ENCODE results near the gene PGLYRP2.

PGLYRP2 gene

GRCh38 chr19:15453906-15454860 is 25.1 kb downstream of the PGLYRP2 start:
- DNase-seq = no peak

DNA sequence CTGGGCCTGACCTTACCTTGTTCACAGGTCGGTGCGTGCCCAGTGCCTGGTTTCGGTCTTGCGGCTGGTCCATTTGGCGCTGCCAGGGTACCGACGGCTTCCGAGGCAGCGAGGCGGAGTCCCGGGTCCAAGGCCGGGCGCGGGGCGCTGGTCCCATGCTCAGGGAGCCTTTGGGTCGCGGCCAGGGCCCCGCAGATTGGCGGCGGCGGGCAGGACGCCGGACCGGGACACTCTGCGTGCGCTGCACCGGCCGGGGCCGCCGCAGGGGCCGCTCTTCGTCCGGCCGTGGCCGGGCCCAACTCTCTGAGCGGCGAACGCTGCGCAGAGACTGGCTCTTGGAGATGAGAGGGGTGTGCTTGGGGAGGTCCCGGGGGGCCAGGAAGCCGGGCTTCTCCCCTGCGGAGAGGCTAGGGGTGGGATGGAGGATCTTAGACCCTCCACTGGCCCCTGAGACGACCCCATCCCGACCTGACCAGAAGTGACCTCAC is 26.2 kb downstream of the PGLYRP2 start:
- DNase-seq = no peak

DNA sequence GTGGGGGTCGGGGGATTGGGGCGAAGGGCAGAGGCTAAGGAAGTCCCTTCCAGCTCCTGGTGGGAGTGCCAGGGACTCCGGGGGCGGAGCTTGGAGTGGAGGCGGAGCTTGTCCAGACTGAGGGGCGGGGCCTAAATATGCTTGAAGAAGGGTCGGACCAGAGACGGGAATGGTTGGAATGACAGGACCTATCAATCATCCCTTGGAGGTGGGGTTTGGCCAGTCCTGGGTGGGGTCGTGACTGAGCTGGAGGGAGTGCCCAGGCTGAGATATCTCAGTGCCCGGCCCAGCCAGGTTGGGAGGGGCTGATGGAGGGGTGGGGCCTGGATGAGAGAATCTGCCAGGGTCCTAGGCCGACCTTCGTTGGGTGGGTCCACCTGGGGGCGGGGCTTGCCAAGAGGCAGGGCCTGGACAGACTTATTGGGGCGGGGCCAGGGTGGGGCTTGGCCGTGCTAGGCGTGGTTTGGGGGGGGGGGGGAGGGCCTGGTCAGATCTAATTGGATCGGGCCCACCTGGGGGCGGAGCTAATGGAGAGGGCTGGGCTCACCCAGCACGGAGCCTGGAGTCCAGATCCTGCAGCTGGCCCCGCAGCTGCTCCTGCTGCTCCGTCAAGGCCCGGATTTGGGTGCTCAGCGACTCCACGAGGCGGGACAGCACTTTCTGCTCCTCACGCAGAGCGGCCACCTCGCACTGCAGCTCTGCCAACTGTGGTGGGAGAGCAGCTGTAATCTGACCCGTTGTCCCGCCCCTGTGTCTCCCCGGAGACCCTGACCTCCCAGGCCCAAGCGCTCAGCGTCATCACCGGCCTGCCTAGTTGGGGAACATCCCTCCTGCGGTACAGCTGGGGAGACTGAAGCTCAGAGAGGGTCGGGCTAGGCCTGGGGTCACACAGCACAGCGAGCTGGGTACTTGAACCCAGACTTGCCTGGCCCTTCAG is 26.9 kb downstream of the PGLYRP2 start:
- no peak for DNase-seq

DNA sequence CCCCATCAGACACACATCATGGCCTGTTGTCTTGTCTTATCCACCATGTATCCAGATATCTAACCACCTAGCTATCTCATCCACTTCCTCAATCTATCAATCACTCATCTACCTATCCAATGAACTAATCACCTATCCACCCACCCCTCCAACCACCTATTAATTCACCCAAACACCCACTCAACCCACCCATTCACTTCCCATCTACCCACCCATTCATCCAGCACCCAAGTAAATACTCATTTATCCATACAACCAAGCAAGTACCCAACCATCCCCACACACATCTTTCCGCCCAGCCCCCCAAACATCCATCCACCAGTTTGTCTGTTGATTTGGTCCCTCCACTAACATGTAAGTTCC is 28.8 kb downstream of the PGLYRP2 start:
- DNase-seq = no peak

DNA sequence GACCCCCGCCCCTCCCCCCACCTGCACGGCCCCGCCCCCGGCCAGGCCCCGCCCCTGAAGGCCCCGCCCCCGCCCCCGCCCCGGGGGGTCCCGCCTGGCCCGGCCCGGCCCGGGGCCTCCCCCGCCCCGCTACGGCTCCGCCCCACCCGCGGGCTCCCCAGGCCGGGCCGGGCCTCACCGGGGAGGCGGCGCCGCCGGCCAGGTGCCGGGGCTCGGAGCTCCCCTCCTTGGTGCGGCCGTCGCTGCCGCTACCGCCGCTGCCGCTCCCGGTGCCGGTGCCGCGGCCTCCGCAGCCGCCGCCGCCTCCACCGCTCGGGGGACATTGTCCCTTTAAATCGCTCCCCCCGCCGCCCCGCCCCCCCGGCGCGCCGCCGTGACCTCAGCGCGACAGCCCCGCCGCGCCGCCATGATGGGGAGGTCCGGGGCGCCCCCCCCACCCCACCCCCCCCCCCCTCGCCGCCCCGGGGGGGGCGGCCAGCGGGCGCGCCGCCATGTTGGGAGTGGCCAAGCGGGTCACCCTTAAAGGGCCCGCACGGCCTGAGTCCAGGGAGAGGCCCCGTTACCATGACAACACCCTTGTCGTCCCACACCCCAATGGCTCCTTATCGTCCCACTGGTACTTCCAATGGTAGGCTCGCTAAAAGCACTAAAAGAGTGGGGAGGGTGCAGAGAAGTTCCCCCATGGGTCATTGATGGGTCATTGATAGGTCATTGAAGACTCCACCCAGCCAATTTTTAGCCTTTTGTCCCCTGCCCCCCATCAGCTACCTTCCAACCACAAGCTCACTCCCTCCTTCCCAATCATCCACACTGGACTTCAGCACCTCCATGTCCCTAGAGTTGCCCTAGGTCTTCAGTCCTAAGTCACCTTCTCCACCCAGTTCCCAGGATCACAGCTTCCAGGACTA is 29.4 kb downstream of the PGLYRP2 start, which contains the start of gene WIZ:
Gene WIZ, minus strand, starts transcription at position 337 of the 908 bp plus-strand sequence. CDS start 1,649 bp downstream, outside the sequence.
- DNase-seq = peak; percentile 74

DNA sequence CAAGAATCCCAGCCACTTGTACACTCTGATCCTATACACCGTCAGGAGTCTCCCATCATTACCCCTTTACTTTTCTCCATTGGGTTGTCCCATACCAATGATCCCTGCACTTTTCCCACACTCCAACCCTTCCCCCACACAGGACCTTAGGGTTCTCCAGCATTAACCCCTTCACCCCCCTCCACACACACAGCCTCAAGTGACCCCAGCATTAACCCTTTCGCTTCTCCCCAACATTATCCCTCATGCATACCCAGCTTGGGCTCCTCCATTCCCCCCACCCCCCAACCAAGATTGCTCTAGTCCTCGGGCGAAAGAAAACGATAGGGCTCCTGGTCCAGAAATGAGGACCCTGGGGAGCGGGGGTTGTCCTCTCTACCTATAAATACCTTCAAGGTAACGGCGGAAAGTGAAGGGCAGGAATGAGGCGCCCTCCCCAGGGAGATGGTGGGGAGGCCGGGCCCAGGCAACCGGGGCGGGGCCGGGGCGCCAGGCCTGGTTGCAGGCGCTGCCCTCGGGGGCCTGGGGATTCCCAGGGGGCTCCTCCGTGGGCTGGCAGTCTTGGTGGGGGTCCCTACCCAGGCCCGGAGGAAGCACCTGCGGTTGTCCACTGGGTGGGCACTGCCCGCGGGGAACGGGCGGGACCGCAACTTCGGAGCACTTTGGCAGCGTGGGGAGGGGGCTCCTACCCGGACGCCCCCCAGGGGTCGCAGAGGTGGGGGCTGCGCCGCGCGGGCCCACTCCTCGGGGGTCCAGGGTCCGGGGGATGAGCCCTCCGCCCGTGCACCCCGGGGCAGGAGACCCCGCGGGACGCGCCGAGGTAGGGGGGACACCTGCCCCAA is 30.3 kb downstream of the PGLYRP2 start:
- no peak for DNase-seq

DNA sequence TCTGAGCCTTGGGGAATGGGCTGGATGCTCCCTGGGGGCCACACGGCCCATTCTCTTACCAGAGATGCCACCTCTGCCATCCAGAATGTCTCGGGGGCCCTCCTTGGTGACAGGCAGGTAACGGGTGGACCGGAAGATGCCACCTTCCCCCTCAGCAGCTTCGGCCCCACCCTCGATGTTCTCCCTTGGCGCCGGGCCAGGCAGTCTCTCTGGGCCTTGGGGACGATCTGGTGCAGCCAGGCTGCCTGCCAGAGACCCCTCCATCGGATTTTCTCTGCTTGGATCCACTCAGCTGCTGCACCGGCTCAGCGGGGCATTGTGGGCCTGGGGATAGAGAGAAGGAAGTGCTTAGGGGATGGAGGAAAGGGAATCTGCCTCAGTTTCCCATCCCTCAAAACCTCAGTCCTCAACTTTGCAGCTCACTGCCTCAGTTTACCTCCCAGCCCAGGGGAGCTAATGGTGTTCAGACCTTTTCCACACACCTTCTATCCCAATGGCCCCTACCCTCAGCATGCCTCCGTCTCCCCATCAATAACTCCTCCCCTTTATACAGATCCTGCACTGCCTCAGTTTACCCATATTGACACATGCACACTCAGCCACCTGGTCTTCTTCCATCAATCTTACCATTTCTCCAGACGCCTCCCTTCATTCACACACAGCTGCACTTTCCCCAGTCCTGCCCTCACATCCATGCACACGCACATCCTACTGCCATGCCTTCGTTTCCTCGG is 31.1 kb downstream of the PGLYRP2 start:
- no peak for DNase-seq

DNA sequence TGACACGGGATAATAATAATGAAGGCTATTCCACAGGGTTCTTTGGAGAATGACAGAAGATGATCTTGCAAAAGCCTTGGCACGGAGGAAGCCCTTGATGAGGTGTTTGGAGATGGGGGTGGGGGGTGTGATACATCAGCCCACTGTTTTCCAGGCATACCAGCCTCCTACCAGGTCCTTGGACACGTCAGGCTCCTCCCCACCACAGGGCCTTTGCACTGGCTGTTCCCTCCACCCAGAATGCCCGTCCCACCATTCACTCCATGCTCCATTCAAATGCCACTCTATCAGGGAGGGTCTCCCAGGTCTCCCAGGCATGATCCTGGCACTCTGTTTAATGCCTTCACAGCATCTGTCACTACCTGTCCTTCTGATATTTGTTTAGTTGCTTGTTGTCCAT is 32.2 kb downstream of the PGLYRP2 start:
- DNase-seq = no peak

- DNase-seq = no peak
These were observed 33.4 kb downstream of the PGLYRP2 start for GRCh38 chr19:15445807-15446376.

DNA sequence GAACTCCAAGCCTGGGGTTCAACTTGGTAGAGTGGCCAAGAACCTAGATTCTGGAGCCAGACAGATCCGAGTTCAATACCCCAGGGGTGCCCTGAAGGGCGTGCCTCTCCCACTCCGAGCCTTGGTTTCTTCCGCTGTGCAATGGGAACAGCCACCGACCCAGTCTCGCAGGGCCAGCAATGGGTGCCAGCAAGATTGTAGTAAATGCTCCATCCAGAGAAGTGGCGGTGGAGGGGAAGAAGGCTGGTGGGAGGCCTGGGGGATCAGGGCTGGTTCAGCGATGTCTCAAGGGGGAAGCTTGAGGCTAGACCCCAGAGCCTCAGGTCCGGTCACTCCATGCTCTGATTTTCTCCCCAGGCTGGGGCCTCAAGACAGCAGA is 34.1 kb downstream of the PGLYRP2 start:
- DNase-seq = no peak

- DNase-seq = no peak
These were observed 34.6 kb downstream of the PGLYRP2 start for GRCh38 chr19:15444505-15445226.

- DNase-seq = no peak
These were observed 35.5 kb downstream of the PGLYRP2 start for GRCh38 chr19:15443838-15444237.

- no peak for DNase-seq
These were observed 36.0 kb downstream of the PGLYRP2 start for GRCh38 chr19:15443325-15443724.

DNA sequence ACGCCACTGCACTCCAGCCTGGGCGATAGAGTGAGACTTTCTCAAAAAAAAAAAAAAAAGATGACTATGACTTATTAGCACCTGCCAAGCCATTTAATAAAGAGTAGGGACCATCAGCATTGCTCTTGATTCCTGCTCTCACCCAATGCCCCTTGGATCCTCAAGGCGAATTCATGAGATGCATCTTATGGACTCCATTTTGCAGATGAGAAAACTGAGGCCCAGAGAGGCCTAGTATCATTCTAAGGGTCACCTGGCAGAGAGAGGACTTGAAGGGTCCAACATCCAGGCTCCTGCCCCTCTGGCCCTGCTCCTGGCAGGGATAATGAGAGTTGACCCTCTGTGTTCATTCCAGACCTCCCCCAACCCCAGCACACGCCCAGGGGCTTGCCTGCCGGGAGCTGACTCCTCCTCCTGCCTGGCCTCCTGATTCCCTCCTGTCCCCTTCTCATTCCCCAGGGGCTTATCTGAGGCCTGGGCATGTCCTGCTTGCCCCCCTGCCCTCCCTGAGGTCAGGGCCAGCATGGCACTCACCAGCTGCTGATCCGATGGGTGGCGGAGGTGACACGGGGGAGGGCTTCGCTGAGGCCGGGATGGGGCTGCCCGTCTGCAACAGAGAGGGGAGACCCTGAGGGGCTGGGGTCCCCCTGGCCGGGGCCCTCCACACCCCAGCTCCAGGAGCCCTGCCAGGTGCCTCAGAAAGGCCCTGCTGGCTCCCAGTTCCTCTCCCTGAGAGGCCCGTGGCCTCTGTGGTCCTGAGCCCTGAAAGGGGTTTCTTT is 37.0 kb downstream of the PGLYRP2 start:
- DNase-seq = no peak

- no peak for DNase-seq
These were observed 38.0 kb downstream of the PGLYRP2 start for GRCh38 chr19:15441317-15441716.

- DNase-seq = no peak
These were observed 39.3 kb downstream of the PGLYRP2 start for GRCh38 chr19:15439821-15440641.

DNA sequence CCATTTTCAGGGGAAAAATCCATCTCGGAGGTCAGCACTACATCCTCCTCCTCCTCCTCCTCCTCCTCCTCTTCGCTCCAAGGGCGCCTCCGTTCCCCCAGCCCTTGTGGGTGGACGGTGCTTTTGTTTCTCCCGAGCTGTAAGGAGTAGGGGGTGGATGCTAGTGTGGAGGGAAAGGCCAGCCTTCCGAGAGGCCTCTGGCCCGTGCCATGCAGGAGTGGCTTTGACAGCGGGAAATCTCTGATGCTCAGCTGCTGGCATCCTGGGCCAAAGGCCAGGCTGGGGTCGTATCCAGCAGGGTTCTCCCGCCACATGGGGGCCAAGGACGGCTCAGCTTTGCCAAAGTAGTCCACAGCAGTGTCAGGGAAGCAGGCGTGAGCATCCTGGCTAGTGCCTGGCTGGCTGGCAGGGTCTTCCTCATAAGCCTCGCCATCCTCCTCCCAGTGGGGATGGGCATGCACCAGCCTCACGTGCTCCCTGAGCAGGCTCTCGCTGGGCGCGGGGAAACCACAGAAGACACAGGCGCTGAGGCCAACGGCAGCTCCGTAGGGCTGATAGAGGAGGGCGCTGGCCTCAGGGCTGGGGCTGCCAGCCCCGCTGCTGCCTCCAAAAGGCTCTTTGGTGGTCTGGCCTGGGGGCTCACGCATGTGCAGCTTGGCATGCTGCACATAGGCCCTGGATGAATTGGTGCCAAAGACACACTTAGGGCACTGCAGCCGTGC is 40.1 kb downstream of the PGLYRP2 start:
- no peak for DNase-seq

All from activated CD4-positive, alpha-beta T cell treated with anti-CD3 and anti-CD28 coated beads for 1 hour (primary cell).